Islet of Langerhans (tissue), 1 donor: ENCODE results near the gene TACC2.
"Not testable (repeated sequence)": the region's sequence is repeated elsewhere in the genome, so short reads cannot be mapped to it uniquely, and the experiment has no call there.

Experiments
- FAIRE-seq: peaks from one replicate; lab custom pipeline; 2011; peaks lifted over from hg19 to GRCh38; lab: Jason Lieb, UNC

The TACC2 gene

DNA sequence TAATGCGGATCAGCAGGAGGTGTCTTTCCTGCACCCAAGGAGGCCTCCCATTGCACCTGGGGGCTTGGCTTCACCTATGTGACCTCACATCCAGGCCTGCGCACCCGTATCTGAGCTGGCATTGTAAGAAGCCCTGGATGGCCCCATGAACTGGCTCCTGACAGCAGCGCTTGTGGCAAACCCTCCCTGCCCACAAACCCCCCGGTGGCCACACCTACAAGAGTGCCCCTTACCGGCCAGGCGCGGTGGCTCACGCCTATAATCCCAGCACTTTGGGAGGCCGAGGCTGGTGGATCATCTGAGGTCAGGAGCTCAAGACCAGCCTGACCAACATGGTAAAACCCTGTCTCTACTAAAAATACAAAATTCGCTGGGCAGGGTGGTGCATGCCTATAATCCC is 107.2 kb downstream of the TACC2 start:
- FAIRE-seq = not testable (repeated sequence)

DNA sequence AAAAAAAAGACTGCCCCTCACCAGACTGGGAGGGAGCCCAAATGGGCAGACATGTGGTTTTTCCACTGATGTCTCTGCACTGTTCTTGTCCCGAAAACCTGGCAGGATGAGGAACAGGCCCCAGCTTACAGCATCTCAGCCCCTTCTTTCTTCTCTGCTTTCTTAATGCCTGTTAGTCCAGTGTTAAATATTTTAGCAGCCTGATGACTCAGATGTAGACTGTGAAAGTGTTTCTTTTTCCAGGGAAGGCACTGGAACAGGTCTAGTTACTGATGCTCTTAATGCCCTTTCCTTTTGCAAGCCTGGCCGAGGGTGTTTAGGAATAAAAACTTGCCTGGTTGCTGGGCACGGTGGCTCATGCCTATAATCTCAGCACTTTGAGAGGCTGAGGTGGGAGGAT is 107.7 kb downstream of the TACC2 start:
- no peak for FAIRE-seq

DNA sequence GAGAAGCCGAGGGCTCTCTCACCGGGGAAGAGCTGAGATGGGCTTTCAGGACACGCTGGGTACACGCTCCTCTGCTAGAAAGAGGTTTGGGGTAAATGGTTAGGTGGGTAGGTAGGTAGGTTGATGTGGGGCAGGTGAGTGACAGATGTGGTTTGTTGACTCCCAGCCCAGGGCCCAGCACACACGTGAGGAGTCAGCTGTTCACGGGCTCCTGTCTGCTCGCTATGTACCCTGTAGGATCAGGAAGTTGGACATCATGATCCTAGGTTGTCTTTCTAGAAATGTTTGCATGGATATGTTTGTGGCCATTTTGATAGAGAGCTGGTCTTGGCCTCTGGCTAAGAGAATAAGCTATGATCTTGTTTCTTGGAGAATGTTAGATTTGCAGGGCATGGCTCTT is 109.0 kb downstream of the TACC2 start:
- no peak for FAIRE-seq

DNA sequence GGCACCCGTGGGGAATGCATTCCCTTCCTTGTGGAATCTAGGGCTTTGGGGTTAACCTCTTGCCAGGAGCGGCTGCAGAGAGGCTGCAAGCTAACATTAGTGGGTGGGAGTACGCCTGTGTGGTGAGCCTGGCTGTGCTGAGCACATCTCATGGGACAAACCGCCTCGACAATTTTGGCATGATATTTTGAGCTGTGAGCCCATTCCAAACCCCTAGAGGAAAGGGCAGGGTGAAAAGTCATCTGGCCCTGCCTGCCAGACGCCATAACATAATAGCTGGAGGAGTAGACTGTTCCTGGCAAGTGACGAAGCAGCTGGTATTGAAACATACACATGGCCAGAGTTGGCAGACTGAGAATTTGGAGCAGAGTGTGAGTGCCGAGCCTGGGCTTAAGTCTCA is 110.0 kb downstream of the TACC2 start:
- no peak for FAIRE-seq

DNA sequence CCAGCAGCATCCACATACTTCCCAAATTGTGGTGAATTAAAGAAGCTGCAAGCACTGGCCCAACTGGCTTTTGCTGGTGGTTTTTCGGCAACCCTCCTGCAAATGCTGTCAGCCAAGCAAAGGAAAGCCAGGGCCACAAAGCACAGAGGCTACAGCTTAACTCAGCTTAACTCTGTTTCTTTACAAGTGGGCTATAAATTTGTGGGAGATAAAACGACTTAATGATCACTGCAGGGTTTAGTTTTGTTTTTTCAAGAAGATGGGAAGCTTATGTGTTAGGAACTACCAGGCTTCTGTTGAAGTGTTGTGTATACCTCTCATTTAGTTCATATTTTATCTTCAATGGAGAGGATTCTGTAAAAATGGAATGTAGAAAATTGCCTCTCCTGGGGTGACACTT is 110.6 kb downstream of the TACC2 start:
- no peak for FAIRE-seq

DNA sequence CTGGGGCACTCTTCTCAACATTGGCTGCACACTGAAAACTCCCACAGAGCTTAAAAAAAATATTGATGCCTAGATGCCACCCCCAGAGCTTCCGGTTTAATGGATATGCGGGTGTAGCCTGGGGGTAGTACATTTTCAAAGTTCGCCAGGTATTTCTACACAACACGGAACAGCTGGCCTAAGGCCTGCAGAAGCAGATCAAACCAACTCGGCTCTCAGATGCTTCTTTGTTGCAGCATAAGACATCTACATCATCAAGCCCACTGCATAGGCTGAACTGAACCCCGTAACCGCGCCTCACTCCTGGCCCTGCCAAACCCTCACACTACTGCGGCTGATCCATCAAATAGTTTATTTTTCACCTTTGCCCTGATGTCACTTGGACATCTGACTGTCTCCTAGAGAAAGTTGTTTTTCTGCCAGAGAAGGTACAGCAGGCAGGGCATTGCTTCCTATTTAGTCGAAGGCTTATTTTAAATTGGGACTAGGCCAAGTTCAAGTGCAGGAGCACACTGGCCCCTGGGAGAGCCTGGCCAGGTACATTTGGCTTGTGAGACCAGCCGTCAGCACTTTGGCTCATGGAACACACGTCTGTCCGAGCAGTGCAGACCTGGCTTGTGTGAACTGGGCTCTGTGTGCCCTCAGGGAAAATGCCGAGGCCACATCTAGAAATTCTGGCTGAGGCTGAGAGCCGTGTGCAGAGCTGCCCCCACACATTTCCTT is 113.3 kb downstream of the TACC2 start:
- FAIRE-seq = no peak

DNA sequence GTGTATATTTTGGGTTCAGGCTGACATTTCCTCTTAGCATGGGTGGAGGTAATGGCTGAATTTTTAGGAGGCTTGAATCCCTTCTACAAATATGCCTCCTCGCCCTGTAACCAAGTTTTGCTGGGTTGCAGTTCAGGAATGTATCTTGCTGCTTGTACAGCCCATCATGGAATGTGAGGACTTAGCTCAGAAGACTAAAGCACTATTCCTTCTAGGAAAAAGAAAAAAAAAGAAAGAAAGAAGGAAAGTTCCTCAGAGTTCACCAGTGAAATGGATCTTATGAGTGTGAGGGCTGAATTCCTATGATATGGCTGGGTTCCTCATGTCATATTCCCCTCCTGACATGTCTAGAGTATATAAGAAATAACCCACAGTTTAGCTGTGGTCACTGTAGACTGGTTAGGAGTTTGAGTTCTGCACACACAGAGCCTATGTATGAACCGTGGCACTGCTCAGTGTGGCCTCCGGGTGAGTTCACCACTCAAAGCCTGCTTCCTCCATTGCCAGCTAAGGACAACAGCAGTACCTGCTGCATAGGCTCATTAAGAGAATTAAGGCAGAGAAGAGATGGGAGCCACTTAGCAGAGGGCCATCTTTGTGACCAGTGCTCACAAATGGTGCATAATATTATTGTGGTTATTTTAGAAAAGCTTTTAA is 114.0 kb downstream of the TACC2 start:
- FAIRE-seq = no peak

DNA sequence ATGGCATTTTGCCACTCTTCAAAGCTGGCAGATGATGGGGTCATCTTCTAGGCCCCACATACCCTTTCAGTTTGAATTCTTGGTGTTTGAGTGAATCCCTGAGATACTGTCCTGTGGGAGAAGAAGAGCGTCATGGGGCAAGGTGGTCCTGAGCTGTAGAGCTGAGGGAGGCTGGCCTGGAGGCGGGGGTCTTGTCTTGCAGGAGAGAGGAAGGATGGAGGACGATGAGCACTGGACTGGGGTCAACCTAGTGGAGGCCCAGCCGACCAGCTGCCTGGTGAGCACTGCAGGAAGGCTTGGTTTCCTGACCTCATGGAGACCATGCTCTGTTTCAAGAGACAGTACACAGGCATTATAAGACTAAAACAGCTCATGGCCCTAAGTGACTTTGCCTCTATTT is 114.6 kb downstream of the TACC2 start:
- FAIRE-seq = no peak

DNA sequence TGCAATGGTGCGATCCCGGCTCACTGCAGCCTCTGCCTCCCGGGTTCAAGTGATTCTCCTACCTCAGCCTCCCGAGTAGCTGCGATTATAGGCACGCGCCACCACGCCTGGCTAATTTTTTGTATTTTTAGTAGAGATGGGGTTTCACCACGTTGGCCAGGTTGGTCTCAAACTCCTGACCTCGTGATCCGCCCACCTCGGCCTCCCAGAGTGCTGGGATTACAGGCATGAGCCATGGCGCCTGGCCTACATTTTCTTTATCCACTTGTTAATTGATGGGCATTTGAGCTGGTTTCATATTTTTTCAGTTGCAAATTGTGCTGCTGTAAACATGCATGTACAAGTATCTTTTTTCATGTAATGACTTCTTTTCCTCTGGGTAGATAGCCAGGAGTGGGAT is 119.8 kb downstream of the TACC2 start:
- FAIRE-seq = not testable (repeated sequence)

DNA sequence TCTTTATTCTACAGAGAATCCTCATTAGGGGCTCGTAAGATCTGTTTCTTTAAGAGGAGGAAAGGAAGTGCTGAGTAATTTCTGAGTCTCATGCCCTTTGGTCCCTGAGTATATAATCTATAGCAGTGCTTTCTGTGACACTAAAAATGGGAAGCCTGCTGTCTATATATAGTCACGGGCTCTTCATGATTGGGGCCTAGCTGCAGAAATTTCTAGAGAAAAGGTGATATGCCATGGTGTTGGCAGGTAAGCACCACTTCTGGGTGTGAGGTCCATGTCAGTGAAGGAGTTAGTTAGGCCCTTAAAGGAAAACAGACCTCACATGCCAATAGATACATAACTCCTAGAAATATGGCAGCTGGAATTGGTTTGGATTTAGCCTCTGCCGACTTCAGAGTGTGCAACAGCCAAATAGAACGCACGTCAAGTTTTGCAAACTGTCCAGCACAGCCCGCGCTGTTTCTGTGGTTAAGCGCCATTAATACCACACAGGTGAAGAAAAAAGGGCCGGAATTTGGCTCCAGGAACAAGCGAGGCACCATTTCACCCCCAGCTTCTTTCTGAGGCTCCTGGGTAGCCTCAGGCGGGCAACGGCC is 123.2 kb downstream of the TACC2 start:
- FAIRE-seq = no peak

DNA sequence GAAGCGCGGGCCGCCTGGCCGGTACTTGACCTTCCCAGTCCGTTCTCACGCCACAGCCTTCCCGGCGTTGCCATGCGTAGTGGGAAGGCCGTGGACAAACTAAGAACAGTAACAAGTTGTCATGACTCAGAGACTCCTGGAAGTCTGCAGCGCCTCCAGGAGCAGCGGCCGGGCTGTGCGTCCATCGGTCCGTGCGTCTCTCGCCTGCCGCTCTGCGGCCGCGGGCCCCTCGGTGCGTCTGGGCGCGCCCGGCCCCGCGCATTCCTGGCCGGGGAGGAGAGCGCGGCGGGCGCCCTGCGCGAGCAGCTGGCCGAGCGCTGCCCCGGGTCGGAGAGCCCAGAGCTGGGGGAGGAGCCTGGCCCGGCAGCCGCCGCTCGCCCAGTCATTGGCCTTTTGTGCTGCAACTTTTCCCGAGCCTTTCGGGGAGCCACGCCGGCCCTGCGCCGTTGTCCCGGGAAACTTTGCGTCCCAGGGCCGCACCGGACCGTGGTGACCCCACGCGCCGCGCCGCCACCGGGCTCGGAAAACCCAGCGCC is 123.7 kb downstream of the TACC2 start:
- no peak for FAIRE-seq

DNA sequence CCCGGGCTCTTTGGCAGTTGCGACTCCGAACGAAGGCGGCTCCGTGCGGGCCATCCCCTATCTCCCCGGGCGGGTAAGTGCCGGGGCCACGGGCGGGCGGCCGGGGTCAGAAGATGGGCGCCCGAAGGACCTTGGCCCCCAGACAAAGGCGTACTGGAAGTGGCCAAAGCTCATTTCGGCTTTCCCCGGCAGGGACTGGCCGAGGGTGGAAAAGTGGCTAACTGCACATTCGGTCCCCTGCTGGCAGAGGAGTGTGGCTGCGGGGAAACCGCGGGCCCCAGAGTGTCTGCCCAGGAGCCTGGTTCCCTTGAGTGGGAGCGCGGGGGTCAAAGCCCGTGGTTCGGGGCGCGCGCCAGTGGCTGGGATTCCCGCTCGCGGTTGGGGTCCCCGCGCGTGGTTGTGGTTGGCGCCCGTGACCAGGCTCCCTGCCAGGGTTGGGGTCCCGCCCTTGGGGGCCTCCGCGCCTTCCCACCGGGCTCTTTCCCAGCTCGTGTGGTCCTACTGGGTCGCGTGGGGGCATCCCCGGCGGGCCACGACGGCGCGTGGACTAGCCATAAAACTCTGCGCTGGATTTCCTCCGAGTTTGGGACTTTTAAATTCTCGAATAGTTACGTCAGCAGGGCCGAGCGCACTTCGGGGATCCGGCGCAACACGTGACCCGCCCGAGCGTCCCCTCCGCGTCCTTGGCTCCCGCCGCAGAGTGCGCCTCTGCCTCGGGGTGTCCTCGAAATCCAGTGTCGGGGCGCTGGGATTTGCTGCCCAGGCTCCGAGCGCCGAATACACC is 124.4 kb downstream of the TACC2 start:
- no peak for FAIRE-seq

DNA sequence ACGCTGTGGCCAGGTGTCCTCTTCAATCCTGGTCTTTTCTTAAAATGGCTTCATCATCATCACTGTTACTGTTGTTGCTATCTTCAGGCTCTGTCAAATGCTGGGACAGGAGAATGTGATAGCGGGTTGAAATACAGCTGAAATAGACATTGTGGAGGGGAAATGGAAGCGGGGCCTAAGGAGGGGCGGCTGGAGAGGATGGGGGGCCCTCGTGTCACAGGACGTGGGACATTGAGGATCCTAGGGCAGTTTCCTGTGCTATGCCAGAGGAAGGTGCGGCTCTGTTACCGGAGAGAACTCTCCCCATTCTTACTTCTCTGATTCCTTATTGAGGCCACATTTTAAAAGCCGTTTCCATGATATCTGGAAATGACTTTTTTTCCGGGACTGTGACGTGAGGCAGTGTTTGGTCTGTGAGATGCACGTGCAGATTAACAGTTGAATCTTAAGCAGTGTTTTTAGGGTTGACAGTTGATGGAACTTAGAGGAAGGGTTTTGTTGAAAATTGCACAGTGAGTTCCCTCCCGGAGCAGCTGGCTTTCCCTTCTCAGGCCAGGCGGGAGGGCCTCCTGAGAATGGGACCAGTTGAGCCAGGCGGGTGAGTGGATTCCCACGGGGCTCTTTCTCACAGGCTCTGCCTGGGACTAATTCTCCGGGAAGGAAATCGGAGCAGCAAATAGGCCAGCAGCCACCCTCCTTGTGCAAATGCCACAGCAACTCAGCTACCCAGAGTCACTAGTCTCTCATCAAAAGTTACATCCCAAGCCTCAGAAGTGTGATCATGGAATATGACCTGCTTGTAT is 125.2 kb downstream of the TACC2 start:
- FAIRE-seq = no peak

DNA sequence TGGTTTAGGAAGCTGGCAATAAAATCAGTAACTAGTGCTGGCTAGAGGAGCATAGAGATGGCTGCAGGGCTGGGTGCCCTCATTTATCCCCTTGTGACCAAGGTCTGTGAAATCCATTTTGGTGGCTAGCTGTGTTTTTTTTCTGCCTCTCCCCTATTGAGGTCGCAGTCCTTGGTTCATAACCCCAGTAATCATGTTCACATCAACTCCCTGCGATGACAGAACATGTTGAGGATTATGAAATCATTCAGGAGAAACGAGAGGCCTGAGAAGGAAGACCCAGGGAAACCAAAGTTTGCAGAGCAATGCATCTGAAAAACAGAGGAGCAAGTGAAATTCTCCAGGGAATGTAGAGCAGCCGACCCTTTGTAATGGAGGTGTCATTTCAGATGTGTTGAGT is 126.9 kb downstream of the TACC2 start:
- no peak for FAIRE-seq

DNA sequence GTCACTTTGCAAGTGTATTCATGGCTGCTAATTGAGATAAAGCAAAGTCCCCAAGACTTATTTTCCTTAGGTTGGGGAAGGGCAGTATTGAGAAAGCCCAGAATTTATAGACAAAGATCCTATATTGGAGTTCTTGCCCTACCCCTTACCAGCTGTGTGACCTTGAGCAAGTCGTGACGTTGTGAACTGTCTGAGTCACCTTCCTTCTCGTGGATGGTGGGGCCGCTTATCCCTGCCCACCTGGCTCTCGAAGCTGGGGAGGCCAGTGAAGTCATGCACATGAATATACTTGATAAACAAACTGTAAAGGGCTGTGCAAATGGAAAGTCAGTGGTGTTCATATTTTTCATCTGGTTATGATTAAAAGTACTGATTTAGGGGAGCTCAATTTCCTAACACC is 127.4 kb downstream of the TACC2 start:
- no peak for FAIRE-seq

DNA sequence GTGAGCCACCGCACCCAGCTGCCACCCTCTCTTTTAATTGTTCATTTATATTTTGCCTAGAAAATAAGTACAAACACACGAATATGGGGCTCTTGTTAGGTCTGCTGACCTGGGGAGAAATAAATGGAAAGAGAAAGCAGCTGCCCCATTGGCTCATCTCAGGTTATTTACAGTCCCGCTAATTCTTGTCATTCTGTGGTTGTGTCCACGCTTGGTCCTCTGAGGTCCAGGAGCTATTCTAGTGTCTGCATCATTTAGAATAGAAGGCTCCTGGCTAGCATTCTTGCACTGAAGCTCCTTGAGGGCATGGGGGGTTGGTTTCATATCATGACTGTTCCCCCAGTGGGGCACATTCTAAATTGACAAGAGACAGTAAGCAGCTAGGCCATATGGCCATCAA is 128.5 kb downstream of the TACC2 start:
- FAIRE-seq = no peak

DNA sequence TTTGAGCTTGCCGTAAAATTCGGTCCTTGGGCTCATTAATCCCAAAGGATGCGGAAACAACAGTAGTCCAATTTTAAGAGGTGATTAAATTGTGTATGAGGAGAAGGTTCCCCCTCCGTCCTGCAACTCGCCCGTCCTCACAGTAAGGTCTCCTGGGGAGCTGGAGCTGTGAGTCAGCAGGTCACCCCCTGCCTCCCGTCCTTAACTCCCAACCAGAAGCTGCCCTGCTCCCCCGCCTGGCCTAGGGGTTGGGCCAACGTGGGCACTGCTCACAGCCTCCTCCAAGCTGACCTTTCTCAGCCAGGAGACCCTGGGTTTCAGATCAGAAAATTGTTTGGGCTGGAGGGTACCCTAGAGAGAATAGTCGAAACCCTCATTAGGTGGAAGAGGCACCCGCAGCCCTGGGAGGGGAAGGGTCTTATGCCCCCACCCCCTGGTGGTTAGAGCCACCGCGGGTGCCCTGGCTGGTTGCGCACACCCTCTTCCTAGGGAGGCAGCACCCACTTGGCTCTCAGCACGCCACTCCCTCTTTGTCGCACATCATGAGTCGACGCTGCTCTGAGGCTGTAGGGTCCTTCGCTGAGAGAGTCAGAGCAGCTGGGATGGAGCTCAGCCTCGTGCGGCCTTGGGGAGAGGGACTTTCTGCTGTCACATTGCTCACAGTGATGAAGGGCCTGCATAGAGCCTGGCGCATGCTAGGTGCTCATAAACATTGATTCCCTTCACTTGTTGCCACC is 131.2 kb downstream of the TACC2 start:
- no peak for FAIRE-seq

DNA sequence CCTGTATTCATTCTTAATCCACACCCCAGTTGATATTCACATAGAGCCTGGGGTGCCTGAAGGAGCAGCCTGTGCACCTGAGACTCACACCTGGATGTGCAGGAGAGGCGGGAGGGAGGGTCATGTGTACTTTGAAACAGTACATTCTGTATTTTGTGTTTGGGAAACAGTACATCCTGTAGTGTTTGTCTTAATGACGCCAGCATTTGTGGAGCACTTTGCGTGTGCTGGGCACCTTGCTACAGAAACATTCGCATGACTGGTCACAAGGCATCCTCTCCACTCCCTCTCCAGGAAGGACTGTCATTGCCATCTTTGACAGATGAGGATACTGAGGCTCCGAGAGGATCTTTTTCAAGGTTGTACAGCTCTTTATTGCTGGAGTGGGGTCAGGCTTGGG is 132.1 kb downstream of the TACC2 start:
- no peak for FAIRE-seq

DNA sequence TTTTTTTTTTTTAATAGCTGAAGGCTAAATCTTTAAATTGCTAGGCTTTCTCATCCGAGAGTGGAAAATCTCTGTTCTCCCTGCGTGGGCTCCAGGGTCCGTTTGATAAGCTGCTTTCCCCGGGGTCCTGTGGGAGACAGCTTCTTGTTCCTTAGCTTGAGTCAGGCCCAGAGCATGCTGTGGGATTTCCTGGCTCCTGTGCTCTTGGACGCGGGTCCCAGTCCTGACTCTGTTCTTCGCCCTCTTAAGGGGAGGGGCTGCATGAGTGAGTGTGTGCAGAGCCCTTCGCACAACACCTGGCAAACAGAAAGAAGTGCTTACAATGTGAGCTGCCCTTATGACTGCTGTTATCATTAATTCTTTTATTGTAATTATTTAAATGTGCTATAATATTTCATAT is 133.5 kb downstream of the TACC2 start:
- no peak for FAIRE-seq

DNA sequence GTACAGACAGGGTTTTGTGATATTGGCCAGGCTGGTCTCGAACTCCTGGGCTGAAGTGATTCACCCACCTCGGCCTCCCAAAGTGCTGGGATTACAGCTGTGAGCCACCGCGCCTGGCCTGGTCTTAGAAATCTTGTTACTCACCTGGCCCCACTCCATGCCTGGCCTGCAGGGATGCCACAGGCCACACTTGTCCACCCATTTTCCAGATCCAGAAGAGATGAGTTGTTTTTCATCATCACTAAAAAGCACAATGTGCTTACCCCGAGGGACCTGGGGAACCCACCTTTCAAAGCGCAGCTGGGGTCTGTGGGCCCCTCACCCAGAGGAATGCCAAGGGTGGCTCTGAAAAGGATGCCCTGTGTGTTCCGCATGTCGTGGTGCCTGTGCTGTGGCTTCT is 134.2 kb downstream of the TACC2 start:
- FAIRE-seq = no peak

DNA sequence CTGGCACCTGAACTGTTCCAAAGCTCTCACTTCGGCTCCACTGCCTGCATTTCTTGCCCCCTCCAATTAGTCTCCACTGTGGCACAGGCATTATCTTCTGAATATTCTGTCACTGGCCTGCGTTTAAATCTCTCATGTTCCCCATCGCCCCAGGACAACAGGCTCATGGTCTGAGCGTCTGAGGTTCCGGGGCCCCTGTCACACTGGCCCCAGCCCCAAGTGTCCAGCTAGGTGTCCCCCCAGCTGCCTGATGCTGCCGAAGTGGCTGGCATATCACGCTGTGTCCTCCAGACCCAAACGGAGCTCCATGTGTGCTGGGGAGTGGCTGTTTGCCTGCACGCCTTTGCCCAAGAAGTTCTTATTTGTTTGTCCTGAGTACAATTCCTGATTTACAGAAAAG is 135.4 kb downstream of the TACC2 start:
- FAIRE-seq = no peak
